H54 (cell line): ENCODE results near the gene ZSWIM6.
A peak's percentile ranks its signal among the peaks of the same experiment; 100 is the strongest.

Experiments
- DNase-seq: peaks from one replicate; pipeline ENCODE4 v3.0.0; 2011; ENCODE audit warnings: low spot score, mixed read lengths; ENCODE audit not compliant: insufficient read length
- FAIRE-seq: peaks from 3 replicates; lab custom pipeline; 2011; peaks lifted over from hg19 to GRCh38; lab: Jason Lieb, UNC
- POLR2A ChIP-seq: IDR thresholded peaks from 2 replicates; pipeline ENCODE4 v1.6.1; 2011; ENCODE audit warnings: low read depth, mild to moderate bottlenecking, low read length

Gene ZSWIM6

DNA sequence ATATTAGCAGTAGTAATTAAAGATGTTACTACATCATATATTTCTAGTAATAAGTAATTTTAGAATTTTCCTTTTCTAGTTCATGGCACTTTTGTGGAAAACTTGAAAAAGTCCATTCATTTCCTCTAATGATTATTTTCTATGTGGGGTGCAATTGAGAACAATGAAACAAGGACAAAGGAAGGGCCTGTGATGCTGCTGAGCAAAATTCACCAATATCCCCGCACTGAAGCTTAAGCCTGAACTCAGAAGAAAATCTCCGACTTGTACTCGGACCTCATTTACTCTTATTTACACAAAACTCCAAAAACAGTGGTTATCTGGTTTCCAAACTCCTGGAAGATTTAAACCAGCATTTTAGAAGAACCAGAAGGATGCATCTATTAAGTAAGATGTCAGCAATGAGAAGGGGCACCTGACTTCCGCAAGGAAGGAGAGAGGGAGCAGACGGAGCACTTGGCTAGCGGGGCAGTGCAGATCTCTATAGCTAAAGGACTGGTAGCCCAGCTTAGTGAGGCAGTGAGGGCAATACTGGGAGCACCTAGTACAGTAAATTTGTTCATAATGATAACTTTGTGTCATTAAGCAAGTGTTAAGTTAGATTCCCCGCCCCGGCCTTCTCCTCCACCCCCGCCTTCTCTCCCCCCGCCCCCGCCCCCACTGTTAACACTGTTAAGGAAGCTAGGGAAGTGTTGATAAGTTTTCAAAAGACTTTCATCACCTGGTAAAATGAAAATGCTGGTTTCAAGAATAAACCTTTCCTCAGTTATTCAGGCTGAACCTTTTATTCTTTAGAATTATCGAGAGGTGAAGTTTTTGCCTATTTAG is 123.3 kb downstream of the ZSWIM6 start:
- DNase-seq (no peak), FAIRE-seq (no peak)
- TF ChIP-seq POLR2A, result no peak

DNA sequence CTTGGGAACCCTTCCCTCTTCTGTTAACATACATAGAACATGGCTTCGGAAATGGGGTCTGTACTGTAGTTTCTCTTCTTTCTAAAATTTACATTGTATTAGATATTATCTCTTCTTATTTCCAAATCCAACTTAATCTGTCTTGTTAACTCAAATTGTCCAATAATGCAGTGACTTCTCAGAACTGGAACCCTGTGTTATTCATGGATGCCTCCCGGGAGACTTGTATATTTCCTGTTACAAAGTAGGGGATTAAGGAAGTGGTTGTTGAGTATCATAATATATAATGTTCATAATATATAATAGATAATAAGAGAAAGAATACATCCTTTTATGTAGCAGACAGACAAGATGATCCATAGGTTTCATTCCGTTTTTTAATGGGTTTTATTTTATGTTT is 128.4 kb downstream of the ZSWIM6 start:
- no peak for TF ChIP-seq POLR2A

DNA sequence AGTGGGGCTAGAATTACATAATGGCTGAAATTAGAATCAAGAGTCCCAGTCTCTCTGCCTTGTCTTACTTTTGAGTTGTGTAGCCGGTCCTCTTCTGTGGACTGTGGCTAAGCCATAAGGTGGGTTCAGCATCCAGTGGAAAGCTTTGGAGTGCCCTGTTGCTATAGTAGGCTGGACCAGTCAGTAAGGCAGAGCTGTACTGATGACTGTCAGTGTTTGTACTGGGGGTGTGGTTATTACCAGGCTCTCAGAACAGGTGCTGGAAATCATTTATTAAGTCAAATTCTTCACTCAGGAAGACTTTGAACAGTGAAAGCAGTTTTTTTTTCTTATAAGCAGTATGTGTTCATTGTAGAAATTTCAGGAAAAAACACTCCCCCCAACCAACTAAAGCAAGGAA is 129.4 kb downstream of the ZSWIM6 start:
- TF ChIP-seq POLR2A, result no peak
- peak; percentile 68 for FAIRE-seq
- DNase-seq, result no peak

More for the DNA sequence above, 128.4 kb downstream of the ZSWIM6 start:
- FAIRE-seq (no peak), DNase-seq (no peak)

DNA sequence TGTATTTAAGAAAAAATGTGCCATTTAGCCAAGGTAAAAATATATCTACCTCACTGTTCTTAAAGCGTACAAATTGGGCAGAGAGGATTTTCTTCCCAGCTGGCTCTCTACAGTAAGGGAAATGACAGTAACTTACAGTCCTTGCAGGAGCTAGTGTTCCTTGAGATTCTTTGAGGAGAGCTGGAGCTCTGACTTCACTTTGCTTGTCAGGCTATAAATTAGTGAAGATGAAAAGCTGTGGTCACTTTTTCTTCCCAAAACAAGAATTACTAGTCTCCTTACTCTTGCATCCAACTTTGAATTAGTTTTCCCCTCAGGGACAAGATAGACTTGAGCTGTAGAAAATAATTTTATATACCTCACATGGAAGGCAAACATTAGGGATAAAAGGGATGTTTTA is 129.9 kb downstream of the ZSWIM6 start:
- no peak for TF ChIP-seq POLR2A
- peak; percentile 6 for FAIRE-seq
- DNase-seq, result no peak

DNA sequence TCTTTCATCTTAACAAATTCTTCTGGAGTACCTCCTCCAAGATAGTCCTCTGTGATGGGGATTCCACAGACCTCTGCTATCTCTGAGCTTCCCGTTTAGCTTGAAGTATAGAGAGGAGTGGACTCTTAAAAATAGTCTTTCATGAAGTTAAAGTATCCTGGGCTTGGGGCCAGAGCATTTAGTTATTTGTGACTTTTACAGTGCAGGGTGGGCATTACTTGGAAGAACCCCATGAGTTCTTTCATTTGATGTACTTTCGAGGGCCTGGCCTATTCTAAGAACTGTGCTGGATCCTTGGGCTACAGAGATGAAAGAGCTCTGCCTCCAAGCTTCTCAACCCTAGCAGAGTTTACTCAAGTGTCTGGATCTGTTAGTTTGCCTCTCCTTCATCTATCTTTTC is 131.5 kb downstream of the ZSWIM6 start:
- no peak for TF ChIP-seq POLR2A
- FAIRE-seq, result no peak
- no peak for DNase-seq

DNA sequence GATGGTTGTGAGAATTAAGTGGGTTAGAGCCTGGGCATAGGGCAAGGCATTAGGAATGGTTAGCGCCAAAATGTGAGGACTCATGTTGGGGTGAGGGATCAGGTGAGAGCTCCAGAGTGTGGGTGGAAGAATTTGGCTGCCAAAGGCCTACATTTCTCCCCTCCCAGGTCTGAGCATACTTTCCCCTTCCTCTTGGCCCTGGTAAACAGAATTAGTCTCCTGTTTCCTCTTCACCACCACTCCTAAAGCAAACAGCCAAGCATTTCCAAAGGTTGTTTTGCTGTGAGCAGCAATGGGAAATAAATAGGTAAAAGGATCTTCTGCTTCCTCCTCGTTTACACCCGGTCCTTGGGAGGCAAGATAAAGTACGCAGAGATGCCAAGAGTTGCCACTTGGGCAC is 132.5 kb downstream of the ZSWIM6 start:
- FAIRE-seq (no peak), DNase-seq (no peak)
- TF ChIP-seq POLR2A, result no peak

DNA sequence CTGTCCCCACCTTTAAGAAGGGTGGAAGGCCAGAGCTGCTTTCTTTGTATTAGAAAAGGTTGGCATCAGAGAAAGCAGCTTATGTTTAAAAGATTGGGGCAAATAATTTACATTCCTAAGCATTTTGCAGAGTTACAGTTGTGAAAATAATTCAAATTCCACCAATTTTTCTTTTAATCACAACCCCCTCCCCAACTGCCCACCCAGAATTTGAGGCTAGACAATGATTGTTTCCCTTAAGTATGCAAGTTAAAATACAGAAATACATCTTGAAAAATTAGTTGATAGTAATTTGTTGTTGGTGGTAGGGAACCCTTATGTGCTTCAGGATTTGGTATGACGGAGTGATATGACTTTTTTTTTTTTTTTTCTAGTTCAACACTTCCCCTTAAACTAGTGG is 133.0 kb downstream of the ZSWIM6 start:
- FAIRE-seq, result no peak
- TF ChIP-seq POLR2A, result no peak

DNA sequence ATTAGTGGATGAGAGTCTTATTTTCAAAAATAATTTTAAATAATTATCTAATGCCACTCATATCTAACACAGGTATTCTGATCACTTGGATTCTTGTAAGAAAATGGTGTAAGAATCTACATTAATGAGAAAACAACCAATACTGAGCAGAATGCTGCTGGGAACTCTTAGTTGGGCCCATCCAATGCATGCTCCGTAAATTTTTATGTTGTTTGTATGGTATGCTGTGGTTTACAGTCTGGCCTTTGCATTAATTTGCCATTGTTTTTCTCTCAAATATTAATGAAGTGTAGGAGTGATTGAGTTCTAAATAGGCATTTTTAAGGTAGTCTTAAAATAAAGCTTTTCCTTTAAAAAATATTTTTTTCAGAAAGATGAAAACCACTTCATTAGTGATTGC is 133.4 kb downstream of the ZSWIM6 start:
- DNase-seq, result no peak
- FAIRE-seq, result no peak
- TF ChIP-seq POLR2A, result no peak

More for the DNA sequence above, 133.0 kb downstream of the ZSWIM6 start:
- DNase-seq, result no peak

DNA sequence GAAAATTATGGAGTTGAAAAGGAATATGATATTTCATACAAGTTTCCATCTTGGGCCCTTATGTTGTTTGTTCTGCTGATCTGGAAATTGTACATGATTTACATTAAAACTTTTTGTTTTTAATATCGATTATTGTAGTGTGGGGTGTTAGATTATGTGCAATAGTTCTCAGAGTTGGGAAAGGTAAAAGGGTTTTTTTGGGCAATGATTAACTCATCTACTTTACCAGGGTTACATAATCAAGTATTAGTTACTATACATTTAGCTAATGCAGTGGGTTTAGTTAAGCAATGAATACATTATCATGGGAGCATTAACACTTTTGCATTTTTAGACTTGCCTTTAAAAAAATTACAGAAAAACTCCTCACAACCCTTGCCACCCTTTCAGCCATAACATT is 134.0 kb downstream of the ZSWIM6 start:
- TF ChIP-seq POLR2A, result no peak
- DNase-seq (no peak), FAIRE-seq (no peak)

DNA sequence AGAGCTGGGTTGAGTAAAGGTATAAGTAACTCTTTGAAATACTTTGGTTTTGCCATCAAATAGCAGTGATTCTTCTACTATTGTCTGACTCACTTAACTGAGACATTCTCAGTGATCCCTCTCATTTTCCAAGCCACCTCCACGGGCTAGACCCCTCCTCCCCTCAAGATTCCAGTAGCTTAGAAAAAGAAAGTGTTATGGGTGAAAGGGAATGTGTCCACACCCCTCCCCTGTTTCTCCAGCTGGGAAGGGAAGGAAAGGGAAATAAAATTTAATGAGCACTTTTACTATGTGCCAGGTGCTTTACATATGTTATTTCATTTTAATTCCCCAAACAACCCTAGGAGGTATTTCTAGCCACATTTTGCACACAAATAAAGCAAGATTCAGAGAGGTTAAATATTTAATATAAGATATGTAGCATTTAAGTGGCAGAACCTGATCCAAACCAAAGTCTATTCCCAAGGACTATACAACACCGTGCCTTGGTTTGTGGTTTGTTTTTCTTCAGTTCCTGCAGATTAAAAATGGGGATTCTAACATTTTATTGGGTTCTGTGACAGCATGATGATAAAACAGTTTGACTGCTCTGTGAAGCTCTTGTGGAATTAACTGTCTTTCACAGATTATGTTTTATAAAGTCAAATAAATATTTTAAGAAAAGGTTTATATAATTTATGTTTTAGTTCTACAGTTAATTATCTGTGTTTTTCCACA is 135.9 kb downstream of the ZSWIM6 start:
- FAIRE-seq (peak; percentile 50), DNase-seq (no peak)
- TF ChIP-seq POLR2A, result no peak

DNA sequence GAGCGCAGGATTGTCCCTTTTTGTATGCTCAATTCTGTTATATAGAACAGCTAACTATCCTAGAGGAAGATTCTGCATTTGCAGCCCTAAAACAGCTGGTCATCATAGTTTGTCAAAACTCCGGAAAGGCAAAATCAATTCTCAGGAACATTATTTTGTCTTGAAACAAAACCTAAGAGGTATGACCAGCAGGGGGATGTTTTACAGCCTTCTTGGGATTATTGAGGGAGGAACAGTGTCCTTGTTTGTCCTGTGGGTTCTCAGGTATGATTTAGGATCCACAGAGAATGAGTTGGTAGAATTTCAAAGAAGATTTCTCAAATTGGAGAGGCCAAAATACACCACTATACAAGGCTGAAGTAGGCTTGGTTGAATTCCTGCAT is 136.4 kb downstream of the ZSWIM6 start:
- FAIRE-seq (no peak), DNase-seq (no peak)
- no peak for TF ChIP-seq POLR2A

DNA sequence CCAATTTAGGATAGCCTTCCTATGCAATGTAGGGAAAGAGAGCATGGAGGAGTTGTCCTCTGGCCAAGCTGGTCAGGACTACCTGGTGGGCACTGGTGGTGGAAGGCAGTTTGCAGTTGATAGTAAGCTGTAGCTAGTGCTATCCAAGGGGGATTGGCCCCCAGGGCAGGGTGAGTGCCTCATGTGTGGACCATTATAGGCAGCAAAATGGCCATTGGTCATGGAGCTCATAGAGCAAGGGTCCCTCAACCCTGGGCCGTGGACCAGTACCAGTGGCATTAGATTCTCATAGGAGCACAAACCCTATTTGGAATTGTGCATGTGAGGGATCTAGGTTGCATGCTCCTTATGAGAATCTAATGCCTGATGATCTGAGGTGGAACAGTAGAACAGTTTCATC is 139.3 kb downstream of the ZSWIM6 start:
- no peak for DNase-seq
- FAIRE-seq, result no peak
- TF ChIP-seq POLR2A, result no peak

DNA sequence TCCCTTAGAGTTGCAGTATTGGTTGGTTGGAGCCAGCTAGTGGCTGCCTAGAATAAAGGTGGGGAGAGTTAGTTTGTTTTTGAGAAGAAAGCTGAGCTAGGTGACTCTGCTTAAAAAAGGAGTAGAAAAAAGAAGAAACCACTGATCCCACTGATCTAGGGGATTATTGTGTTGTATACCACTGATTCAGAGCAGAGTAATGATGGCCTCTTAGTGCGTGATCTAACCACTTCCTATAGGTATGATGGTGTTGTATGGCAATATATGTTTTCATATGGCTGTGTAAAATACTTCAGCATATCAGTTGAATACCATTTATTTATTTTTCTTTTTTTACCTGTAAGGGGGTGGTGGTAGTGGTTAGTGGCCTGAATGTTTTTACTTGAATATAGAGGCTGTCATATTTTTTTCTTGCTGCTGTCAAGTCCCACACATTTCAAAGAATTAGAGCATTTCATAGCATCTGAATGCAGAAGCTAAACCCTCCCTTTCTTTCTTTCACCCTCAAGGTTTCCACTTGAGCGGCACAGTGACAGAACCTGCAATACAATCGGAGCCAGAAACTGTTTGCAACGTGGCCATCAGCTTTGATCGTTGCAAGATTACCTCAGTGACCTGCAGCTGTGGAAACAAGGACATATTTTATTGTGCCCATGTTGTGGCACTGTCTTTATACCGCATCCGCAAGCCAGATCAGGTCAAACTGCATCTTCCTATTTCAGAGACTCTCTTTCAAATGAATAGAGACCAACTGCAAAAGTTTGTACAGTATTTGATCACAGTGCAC is 140.3 kb downstream of the ZSWIM6 start:
- no peak for TF ChIP-seq POLR2A
- DNase-seq (no peak), FAIRE-seq (no peak)

DNA sequence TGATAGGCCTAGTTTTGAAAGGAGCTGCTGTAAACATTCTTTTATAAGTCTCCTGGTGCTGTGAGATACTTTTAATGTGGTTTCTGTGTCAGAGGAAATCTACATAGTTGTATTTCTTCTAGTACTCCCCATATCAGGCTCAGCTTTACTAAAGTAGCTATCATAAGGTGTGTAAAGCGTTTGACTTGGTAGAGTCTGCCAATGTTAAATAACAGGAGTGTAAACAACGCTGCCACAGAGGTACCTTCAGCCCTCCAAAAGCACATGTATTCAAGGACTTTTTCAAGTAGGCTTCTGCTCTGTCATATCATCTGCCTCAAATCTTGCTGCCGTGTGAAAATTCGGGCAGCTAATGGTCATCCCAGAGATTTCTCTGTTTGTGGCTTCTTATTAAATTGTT is 142.7 kb downstream of the ZSWIM6 start:
- FAIRE-seq (no peak), DNase-seq (no peak)
- no peak for TF ChIP-seq POLR2A

DNA sequence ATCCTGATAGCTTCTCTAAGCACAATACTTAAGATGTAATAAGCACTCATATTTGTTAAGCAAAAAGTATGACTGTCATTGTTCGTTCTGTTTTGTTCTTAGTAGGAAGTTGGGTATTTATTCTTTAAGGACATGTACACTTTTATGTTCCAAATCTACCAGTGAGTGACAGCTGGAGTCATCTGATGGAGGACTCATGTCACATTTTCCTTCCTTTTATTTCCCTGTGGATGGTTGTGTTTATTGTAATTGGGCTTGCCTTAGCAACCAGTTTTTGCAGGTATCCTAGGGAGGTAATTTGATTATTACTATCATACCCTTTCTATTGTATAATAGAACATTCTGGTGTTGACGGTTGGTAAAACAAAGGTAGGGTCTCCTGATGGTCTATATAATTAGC is 145.7 kb downstream of the ZSWIM6 start:
- no peak for TF ChIP-seq POLR2A
- FAIRE-seq, result no peak
- no peak for DNase-seq
